ENCODE measurements around the gene TGFB1. TPM values are rescaled to one million over a fixed set of nuclear protein-coding genes. Genes with fewer than 3 reads are reported as not detected.

The TGFB1 gene
- polyA plus RNA-seq, 3 donors: 30.6 to 138 (median 42.2) TPM

DNA sequence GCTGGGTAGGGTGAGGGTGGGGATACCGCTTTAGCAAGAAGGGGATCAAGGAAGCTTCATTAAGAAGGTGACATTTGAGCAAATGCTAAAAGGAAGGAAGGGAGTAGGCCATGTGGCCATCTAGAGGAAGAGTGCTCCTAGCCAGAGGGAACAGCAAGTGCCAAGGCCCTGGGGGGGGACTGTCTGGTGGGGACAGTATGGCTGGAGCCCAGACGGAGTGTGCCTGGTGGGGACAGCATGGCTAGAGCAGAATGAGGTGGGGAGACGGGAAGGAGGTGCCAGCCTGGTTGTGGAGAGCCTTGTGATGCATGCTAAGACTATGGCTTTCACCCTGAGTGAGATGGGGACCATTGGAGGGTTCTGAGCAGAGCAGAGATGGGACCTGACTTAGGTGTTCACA, 2.1 kb upstream of the TGFB1 start:
- Histone ChIP-seq H3K4me1 (ENCODE audit: control insufficient read depth in 1 of 2, insufficient read depth in 2 of 2, low read length in 2 of 2) (peaks cover 49 to 52% of the 10 kb centered on the region in 2 donors), H3K27me3 (ENCODE audit: control insufficient read depth in 2 of 2, insufficient read depth in 2 of 2, low read length in 2 of 2) (no peaks in the 10 kb centered on the region), H3K4me2 (replicated peaks; ENCODE audit: extremely low read depth, low read length, poor library complexity, severe bottlenecking) (peak overlapping the region; percentile 38), H2AFZ (ENCODE audit: insufficient read depth, low read depth, low read length, poor library complexity, severe bottlenecking) (no peak overlapping the region), H3K4me3 (replicated peaks in 1 of 3; ENCODE audit: low read depth in 2 of 3, low read length in 3 of 3) (peak overlapping the region in 1 of 3 experiments; percentile 28), H3K27ac (ENCODE audit: low read depth in 1 of 2, low read length in 2 of 2) (peak overlapping the region; percentile 34 to 60), H3K79me2 (ENCODE audit: insufficient read depth, low read length) (peaks cover 47% of the 10 kb centered on the region), H3K9me3 (replicated peaks in 1 of 2; ENCODE audit: control insufficient read depth in 1 of 2, insufficient read depth in 1 of 2, low read length in 2 of 2) (no peaks in the 10 kb centered on the region), H4K20me1 (ENCODE audit: insufficient read depth, low read length) (peaks cover 29% of the 10 kb centered on the region), H3K36me3 (replicated peaks in 1 of 2; ENCODE audit: control insufficient read depth in 1 of 2, insufficient read depth in 2 of 2, low read length in 2 of 2) (peaks cover 0 to 1% of the 10 kb centered on the region in 2 donors), H3K9ac (ENCODE audit: insufficient read depth, low read length, poor library complexity, severe bottlenecking) (no peak overlapping the region)
- Mint-ChIP-seq H3K27me3 (ENCODE audit: low read depth in 3 of 3) (peaks cover 0 to 1% (median 0%) of the 10 kb centered on the region in 3 donors), H3K9me3 (peaks cover 0 to 2% (median 0%) of the 10 kb centered on the region in 7 donors), H3K27ac (peak overlapping the region; percentile 2 to 91 (median 78)), H3K4me1 (peaks cover 50% of the 10 kb centered on the region), H3K4me3 (peak overlapping the region; percentile 16 to 26), H3K36me3 (peaks cover 14 to 35% of the 10 kb centered on the region in 2 donors)
- no peak for TF ChIP-seq CTCF (IDR thresholded peaks at IDR 0.05)
- DNase-seq: peak in 1 of 3 donors; percentile 17
- intact Hi-C loops (cut with micrococcal nuclease): loop anchor here in 1 of 2 donors (10.0 kb wide), 1 partner anchor 169 kb away; no protein-coding TSS in a partner anchor
- WGBS (ENCODE audit: insufficient coverage): 31% methylated on average over 3 of the region's 3 CpGs

DNA sequence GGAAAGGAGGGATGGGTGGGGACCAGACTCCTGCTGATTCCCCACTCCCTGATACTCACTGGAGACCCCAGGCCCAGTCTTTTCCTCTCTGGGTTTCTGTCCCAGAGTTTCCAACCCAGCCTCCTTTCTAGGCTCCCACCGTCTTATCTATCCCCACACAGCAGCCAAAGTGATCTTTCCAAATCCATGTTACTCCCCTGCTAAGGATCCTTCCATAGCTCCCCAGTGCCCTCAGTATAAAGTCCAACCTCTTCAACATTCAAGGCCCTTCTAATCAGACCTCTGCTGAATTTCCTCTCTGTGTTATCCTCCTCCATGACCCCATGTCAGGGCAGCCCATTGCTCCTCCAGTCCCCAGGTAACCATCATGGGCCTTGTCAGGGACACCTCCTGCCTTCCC, 1.3 kb upstream of the TGFB1 start:
- WGBS (ENCODE audit: insufficient coverage): 94% methylated on average over 1 of the region's 1 CpG
- peaks cover 36% of the 10 kb centered on the region for H4K20me1 ChIP-seq (ENCODE audit: insufficient read depth, low read length)
- intact Hi-C loops (cut with micrococcal nuclease): loop anchor here in 1 of 2 donors (10.0 kb wide), 1 partner anchor 170 kb away; no protein-coding TSS in a partner anchor
- Mint-ChIP-seq H3K4me3 (peak overlapping the region in 1 of 2 donors; percentile 26), H3K27me3 (ENCODE audit: low read depth in 3 of 3) (peaks cover 0 to 1% (median 0%) of the 10 kb centered on the region in 3 donors), H3K4me1 (peaks cover 58% of the 10 kb centered on the region), H3K27ac (peak overlapping the region; percentile 7 to 91 (median 69)), H3K36me3 (peaks cover 12 to 33% of the 10 kb centered on the region in 2 donors), H3K9me3 (peaks cover 0 to 2% (median 0%) of the 10 kb centered on the region in 7 donors)
- H3K36me3 ChIP-seq (replicated peaks in 1 of 2; ENCODE audit: control insufficient read depth in 1 of 2, insufficient read depth in 2 of 2, low read length in 2 of 2): no peaks in the 10 kb centered on the region
- DNase-seq: no peak
- H3K9ac ChIP-seq (ENCODE audit: insufficient read depth, low read length, poor library complexity, severe bottlenecking): no peak overlapping the region
- TF ChIP-seq CTCF (IDR thresholded peaks at IDR 0.05): no peak
- no peak overlapping the region for H2AFZ ChIP-seq (ENCODE audit: insufficient read depth, low read depth, low read length, poor library complexity, severe bottlenecking)
- no peak overlapping the region for H3K4me2 ChIP-seq (replicated peaks; ENCODE audit: extremely low read depth, low read length, poor library complexity, severe bottlenecking)
- peaks cover 54% of the 10 kb centered on the region for H3K79me2 ChIP-seq (ENCODE audit: insufficient read depth, low read length)
- H3K9me3 ChIP-seq (replicated peaks in 1 of 2; ENCODE audit: control insufficient read depth in 1 of 2, insufficient read depth in 1 of 2, low read length in 2 of 2): no peaks in the 10 kb centered on the region
- H3K4me3 ChIP-seq (replicated peaks in 1 of 3; ENCODE audit: low read depth in 2 of 3, low read length in 3 of 3): no peak overlapping the region
- peaks cover 57 to 59% of the 10 kb centered on the region in 2 donors for H3K4me1 ChIP-seq (ENCODE audit: control insufficient read depth in 1 of 2, insufficient read depth in 2 of 2, low read length in 2 of 2)
- H3K27me3 ChIP-seq (ENCODE audit: control insufficient read depth in 2 of 2, insufficient read depth in 2 of 2, low read length in 2 of 2): no peaks in the 10 kb centered on the region
- H3K27ac ChIP-seq (ENCODE audit: low read depth in 1 of 2, low read length in 2 of 2): peak overlapping the region; percentile 0 to 60
